GM18870 (cell line): ENCODE measurements around the gene SEMA5B.

Experiments used
- ATAC-seq: cut with Tn5 transposase; IDR thresholded peaks from one replicate; pipeline ENCODE4 v1.9.1; 2021; ENCODE audit warnings: moderate library complexity; ENCODE audit not compliant: unreplicated experiment

The SEMA5B gene

DNA sequence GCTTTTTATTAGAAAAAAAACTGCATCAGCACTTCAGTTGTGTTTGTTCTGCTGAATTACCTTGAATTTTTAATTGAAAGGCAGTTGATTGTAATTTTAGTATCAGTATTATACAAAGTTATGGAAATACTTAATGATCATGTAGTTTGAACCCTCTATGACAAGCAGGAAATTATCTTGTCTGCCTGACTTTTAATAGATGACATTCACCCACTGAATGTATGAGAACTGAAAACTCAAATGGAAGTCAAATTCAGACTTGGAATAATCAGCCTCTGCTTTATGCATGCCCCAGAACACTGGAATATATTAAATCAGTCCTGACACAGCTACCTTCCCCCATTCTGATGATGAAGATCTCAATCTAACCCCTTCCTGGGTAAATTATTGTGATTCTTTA lies 159.2 kb downstream of the SEMA5B start:
- ATAC-seq: no peak

DNA sequence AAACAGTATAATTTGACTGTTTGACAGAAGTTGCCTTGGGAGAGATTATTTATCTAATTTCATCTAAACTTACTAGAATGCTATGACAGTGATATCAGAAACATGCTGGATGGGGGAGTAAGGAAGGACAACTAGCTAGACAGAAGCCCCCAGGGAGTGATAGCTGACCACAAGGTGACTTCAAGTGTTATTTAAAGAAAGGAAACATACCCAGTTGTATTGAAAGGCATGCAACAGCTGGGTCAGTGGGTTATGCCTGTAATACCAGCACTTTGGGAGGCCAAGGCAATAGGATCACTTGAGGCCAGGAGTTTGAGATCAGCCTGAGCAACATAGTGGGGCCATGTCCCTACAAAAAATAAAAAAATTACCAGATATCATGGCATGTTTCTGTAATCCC lies 163.1 kb downstream of the SEMA5B start:
- ATAC-seq: no peak

DNA sequence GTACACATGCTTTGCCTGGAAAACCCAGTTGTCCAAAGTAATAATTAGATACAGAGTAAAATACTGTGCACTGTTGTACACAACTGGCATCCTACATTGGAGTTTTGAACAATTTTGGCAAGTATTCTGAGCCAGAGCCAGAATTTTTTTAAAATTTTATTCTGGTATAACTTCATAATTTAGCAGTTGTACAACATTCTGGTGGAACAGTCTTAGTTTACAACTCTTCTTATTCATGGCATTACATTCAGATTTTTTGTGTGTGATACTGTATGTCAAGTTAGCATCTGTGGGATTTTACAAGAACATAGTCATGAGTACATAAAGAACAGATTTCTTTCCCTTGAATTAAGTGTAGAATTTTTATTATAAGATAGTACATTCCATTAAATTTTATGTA lies 165.2 kb downstream of the SEMA5B start:
- no peak for ATAC-seq
